Mucosa of descending colon (tissue), 3 donors: Measurements from ENCODE around the gene KLF14. TPM values are rescaled to one million over a fixed set of nuclear protein-coding genes. Genes with fewer than 3 reads are reported as not detected.
"Not testable (repeated sequence)": the region's sequence is repeated elsewhere in the genome, so short reads cannot be mapped to it uniquely, and the experiment has no call there.

Experiments used
- ATAC-seq: fragments of 200-7000 bp; cut with Tn5 transposase; one replicate; pipeline ENCODE4 v1.9.1; 2020; ENCODE audit warnings: mild to moderate bottlenecking, moderate library complexity
- DNase-seq, 3 donors: peaks; one replicate each; pipeline ENCODE4 v3.0.0-alpha.2; 2020
- H3K36me3 ChIP-seq: fragments of 200-600 bp; one replicate; pipeline ENCODE4 v1.8.0; 2021; ENCODE audit warnings: low read depth, mild to moderate bottlenecking
- H3K4me1 ChIP-seq: fragments of 200-600 bp; one replicate; pipeline ENCODE4 v1.8.0; 2021; ENCODE audit warnings: low read depth, mild to moderate bottlenecking
- H3K4me3 ChIP-seq: fragments of 200-600 bp; one replicate; pipeline ENCODE4 v1.8.0; 2021; ENCODE audit warnings: mild to moderate bottlenecking
- H3K9me3 ChIP-seq: fragments of 200-600 bp; one replicate; pipeline ENCODE4 v1.8.0; 2021; ENCODE audit warnings: mild to moderate bottlenecking
- intact Hi-C, 2 donors: fragments of 100-400 bp; cut with DNase I in 1 of 2; cut with micrococcal nuclease in 1 of 2; formaldehyde crosslinking; loops; one replicate each; pipeline versions ENCODE4 v1.11.0 to v1.11.1; 2022; cut with DNase I, micrococcal nuclease
- long read RNA-seq, 2 donors: library from polyadenylated mRNA; unstranded; transcript quantifications; one replicate each; pipeline ENCODE4 v2.0.0, GENCODE V29; 2019 to 2021
- total RNA-seq, 3 donors: library from RNA; stranded (reverse); fragmentation: NEBNext Ultra II Directional in 2 of 3; extraction: Animal tissue kit (Norgen Biotek cat#: 25700) in 2 of 3; gene quantifications; one replicate each; pipeline versions ENCODE4 v1.2.1 to v1.2.4, GENCODE V29; 2021 to 2023
- TF ChIP-seq, protein P1 (sequence below): fragments of 200-600 bp; IDR thresholded peaks from one replicate; pipeline ENCODE4 v1.8.0; 2022; ENCODE audit warnings: antibody characterized with exemption, mild to moderate bottlenecking
- donor health status: DM: no; HTN: no; CAD: no; lungs with moderate emphysema.
- donor health status: DM: no; HTN: no; CAD: no.
- donor health status: DM: no; HTN: yes; CAD: no.

KLF14 gene
- total RNA-seq: under 1 TPM in 1 of 3 donors, not detected in 2; 0.19 TPM
- long read RNA-seq, donor 1: 0 reads
- long read RNA-seq, donor 2: 0 reads

DNA sequence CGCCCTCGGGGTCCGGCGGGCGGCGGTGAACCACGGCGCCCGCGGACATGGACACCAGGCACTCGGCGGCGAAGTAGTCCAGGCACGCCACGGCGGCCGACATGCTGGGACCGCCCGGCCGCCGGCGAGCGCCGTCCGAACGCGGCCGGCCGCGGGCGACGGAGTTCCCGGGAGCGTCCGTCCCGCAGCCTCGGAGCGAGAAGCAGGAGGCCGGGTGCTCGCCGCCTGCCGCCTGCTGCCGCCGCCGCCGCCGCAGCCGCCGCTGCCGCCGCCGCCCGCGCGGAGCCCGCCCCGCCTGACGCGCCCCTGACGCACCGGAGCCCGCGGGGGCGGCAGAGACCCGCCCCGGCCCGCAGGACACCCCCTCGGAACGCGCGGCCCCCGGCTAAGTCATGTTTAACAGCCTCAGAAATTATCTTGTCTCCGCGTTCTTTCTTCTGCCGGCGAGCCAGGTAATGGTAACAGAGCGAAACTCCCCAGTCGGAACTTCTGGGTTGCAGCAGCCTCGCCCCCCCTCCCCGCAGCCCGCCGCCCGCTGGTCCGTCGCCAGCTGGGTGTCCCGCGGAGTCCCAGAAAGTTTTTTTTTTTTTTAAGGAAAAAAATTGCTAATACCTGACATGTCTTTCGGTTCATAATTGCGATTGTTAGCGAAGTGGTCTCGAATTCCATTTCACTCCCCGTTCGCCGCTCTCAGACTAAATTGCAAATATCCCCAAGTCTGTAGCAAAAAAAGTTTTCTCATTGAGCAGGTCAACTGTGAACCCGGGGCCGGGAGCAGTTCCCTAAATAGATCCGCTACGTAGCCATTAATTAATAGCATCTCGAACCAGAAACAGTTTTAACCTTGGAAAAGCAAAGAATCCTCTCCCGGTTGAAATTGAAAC lies at the start of gene KLF14:
KLF14 (minus strand) TSS at position 277 of the 884 bp plus-strand sequence; CDS start at position 103, 174 bp downstream.
- intact Hi-C loops: no loop called here
- Histone ChIP-seq H3K9me3 (peaks cover 12% of the 10 kb centered on the region), H3K4me3 (peak within 1 kb of the TSS; percentile 11), H3K4me1 (peaks cover 8% of the 10 kb centered on the region), H3K36me3 (no peaks in the 10 kb centered on the region)
- TF ChIP-seq, protein P1, sequence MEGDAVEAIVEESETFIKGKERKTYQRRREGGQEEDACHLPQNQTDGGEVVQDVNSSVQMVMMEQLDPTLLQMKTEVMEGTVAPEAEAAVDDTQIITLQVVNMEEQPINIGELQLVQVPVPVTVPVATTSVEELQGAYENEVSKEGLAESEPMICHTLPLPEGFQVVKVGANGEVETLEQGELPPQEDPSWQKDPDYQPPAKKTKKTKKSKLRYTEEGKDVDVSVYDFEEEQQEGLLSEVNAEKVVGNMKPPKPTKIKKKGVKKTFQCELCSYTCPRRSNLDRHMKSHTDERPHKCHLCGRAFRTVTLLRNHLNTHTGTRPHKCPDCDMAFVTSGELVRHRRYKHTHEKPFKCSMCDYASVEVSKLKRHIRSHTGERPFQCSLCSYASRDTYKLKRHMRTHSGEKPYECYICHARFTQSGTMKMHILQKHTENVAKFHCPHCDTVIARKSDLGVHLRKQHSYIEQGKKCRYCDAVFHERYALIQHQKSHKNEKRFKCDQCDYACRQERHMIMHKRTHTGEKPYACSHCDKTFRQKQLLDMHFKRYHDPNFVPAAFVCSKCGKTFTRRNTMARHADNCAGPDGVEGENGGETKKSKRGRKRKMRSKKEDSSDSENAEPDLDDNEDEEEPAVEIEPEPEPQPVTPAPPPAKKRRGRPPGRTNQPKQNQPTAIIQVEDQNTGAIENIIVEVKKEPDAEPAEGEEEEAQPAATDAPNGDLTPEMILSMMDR: no peak
- ATAC-seq (peak; percentile 66), DNase-seq (peak in 2 of 3 donors; percentile 21 to 45)

DNA sequence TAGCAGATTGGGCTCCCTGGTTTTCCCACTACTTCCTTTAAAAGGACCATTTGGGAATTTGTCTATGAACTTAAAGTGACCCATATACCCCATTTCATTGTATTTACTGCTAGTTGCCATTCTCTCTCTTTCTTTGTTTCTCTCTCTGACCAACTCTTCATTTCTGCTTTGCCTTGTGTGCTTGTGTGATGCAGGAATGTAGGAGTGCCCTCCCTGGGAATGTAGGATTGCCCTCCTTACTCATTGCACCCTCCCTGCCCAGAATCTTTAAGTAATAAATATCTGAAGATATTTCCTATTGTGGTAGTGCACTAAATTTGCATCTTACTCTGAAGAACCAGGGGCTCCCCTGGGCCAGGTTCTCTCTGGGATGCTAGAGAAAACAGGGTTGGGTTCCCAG lies 47.3 kb upstream of the KLF14 start:
- Histone ChIP-seq H3K4me1 (no peaks in the 10 kb centered on the region), H3K9me3 (no peaks in the 10 kb centered on the region), H3K4me3 (no peak overlapping the region), H3K36me3 (no peaks in the 10 kb centered on the region)
- DNase-seq (no peak), ATAC-seq (no peak)
- intact Hi-C loops: no loop called here
- TF ChIP-seq, protein P1: no peak

DNA sequence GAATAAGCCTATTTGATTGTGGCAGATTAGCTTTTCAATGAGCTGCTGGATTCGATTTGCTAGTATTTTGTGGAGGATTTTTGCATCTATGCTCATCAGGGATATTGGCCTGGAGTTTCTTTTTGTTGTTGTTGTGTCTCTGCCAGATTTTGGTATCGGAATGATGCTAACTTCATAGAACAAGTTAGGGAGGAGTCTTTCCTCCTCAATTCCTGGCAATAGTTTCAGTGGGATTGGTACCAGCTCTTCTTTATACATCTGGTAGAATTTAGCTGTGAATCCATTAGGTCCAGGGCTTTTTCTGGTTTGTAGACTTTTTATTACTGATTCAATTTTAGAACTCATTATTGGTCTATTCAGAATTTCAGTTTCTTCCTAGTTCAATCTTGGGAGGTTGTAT lies 43.4 kb upstream of the KLF14 start:
- no peak overlapping the region for H3K4me3 ChIP-seq
- intact Hi-C loops: no loop called here
- H3K4me1 ChIP-seq: no peaks in the 10 kb centered on the region
- TF ChIP-seq, protein P1: no peak
- peaks cover 1% of the 10 kb centered on the region for H3K9me3 ChIP-seq
- ATAC-seq (no peak), DNase-seq (no peak)
- no peaks in the 10 kb centered on the region for H3K36me3 ChIP-seq

DNA sequence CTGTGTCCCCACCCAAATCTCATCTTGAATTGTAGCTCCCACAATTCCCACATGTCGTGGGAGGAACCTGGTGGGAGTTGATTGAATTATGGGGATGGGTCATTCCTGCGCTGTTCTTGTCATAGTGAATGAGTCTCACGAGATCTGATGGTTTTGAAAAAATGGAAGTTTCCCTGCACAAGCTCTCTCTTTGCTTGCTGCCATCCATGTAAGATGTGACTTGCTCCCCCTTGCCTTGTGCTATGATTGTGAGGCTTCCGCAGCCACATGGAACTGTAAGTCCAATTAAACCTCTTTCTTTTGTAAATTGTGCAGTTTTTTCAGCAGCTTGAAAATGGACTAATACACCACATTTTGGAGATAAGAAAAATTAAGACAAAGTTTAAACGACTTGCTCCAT lies 38.4 kb upstream of the KLF14 start:
- H3K4me3 ChIP-seq, DNase-seq, H3K4me1 ChIP-seq, ATAC-seq, H3K36me3 ChIP-seq, intact Hi-C loops: not testable (repeated sequence)
- H3K9me3 ChIP-seq: peaks cover 10% of the 10 kb centered on the region

DNA sequence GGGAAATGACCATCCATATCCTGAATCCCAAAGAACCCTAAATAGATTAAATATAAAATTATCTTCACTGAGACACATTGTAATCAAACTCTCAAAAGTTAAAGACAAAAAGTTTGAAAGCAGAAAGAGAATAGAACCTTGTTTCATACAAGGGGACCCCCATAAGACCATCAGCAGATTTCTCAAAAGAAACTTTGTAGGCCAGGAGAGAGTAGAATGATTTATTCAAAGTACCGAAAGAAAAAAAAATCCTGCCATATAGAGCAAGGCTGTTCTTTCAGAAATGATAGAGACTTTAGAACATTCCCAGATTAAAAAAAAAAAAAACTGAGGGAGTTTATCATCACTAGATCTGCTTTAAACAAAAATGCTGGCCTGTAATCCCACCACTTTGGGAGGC lies 34.8 kb upstream of the KLF14 start:
- no peaks in the 10 kb centered on the region for H3K36me3 ChIP-seq
- intact Hi-C loops: no loop called here
- peaks cover 10% of the 10 kb centered on the region for H3K9me3 ChIP-seq
- H3K4me3 ChIP-seq: no peak overlapping the region
- no peak for ATAC-seq
- no peaks in the 10 kb centered on the region for H3K4me1 ChIP-seq
- no peak for DNase-seq
- TF ChIP-seq, protein P1: no peak

DNA sequence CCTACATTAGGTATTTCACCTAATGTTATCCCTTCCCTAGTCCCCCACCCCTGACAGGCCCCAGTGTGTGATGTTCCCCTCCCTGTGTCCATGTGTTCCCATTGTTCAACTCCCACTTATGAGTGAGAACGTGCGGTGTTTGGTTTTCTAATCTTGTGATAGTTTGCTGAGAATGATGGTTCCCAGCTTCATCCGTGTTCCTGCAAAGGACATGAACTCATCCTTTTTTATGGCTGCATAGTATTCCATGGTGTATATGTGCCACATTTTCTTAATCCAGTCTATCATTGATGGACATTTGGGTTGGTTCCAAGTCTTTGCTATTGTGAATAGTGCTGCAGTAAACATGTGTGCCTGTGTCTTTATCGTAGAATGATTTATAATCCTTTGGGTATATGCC lies 30.6 kb upstream of the KLF14 start:
- H3K4me1 ChIP-seq, DNase-seq, ATAC-seq, H3K4me3 ChIP-seq, H3K36me3 ChIP-seq, H3K9me3 ChIP-seq, intact Hi-C loops: not testable (repeated sequence)
